ENCODE data around the gene PRDX6. TPM values are rescaled to one million over a fixed set of nuclear protein-coding genes. Genes with fewer than 3 reads are reported as not detected.
"Not testable (repeated sequence)": the region's sequence is repeated elsewhere in the genome, so short reads cannot be mapped to it uniquely, and the experiment has no call there.

Gene PRDX6
- total RNA-seq (2014; rRNA removed; shearing (Covaris generic)): 546 and 627 TPM in 2 replicates

DNA sequence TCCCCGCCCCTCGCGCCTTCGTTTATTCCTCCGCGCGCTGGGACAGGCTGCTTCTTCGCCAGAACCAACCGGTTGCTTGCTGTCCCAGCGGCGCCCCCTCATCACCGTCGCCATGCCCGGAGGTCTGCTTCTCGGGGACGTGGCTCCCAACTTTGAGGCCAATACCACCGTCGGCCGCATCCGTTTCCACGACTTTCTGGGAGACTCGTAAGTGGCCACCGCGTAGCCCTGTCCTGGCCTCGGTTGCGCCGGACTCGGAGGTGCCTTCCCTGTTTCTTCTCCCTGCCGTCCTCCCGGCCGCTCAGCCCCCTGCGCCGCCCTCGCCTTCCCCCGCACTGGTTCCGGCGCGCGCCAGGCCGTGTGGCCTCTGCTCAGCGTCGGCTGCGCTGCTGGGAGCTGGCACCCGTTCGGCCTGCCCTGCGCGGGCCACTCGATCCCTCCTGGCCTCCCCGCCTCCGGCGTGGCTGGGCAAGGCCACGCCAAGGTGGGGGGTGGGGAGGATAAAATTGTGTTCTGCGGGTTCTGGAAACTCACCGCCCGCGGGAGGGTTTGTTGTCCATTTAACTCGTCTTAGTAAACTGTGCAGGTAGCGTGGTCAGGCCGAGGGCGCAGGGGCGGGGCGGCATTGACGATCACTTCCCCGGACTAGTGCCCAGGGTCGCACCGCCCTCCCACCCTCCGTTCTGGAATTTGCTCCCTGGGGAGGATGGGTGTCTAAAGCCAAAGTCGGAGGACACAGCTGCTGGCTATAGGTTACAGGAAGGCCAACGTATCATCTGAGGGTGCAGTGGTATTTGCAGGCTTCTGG is at the start of gene PRDX6:
Gene PRDX6 (plus strand): TSS at position 50 of the 808 bp plus-strand sequence. CDS start 63 bp downstream, at position 113.
- DNase-seq (ENCODE audit: low read depth): no peak

GRCh38 chr1:173429471-173430402 is 47.4 kb upstream of the PRDX6 start:
- DNase-seq (ENCODE audit: low read depth): peak; percentile 91

DNA sequence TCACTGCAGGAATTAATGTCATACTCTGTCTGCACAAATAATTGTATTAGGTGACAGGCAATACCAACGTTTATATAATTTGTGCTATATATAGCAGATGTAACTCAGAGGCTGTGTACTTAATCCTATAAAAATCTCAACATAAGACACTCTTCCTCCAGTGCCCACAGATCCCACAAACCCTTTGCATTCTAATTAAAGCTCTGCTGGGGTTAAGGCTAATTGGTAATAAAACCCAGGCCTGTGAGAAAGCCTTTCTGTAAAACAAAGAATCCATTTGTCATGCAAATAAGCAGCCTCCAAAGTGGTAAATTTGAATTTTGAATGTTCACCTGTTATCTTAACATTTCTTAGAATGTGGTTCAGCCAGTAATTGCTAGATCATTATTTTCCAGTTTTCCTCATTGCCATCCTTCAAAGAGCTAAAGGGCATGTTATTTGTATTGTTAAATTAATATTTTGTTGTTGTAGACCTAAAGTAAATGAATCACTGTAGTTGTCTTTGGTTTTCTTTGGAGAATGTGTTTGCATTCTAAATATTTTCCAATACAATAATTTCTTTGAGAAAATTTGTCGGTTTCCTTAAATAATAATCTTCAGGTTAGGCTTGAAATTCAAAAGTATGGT is 46.3 kb upstream of the PRDX6 start:
- no peak for DNase-seq (ENCODE audit: low read depth)

- peak; percentile 86 for DNase-seq (ENCODE audit: low read depth)
Observed at GRCh38 chr1:173431304-173432045, 45.7 kb upstream of the PRDX6 start.

GRCh38 chr1:173432331-173432730 is 44.8 kb upstream of the PRDX6 start:
- no peak for DNase-seq (ENCODE audit: low read depth)

GRCh38 chr1:173433751-173434326 is 43.3 kb upstream of the PRDX6 start:
- DNase-seq (ENCODE audit: low read depth): no peak

- DNase-seq (ENCODE audit: low read depth): no peak
Observed at GRCh38 chr1:173436841-173437428, 40.2 kb upstream of the PRDX6 start.

- DNase-seq (ENCODE audit: low read depth): no peak
Observed at GRCh38 chr1:173438675-173439074, 38.5 kb upstream of the PRDX6 start.

DNA sequence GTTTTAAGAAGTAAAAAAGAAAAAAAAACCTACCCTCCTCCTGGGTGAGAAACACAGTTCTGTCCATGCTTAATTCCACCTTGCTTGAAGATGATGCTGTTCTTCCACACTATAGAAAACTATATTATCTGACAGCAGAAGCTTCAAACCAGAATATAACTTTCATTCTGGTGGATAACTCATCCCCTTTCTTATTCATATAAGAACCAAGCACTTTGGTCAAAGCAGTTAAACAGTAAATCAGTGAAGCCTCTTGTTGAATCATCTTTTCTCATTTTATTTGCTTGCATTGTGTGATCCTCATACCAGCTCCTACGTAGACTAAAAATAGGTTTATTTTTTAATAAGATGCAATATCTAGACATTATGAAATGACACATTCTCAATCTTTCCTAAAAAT is 36.7 kb upstream of the PRDX6 start:
- DNase-seq (ENCODE audit: low read depth): no peak

DNA sequence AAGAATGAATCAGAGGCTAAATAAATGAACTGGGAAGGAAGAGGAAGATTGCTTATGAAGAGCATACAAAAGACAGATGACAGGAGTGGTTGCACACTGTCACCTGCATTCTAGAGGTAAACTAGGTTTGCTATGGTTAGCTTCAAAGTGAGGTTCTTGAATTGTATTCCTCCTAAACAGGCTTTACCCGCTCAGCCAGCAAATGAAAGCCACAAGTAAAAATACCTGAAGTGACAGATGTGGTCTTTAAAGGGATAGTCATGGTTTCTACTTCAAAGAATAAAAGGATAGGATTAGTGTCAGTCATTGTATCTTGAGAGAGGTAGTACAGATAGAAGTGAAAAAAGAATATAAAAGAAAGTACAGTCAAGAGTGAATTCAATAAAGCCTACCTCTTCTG is 32.4 kb upstream of the PRDX6 start:
- no peak for DNase-seq (ENCODE audit: low read depth)

DNA sequence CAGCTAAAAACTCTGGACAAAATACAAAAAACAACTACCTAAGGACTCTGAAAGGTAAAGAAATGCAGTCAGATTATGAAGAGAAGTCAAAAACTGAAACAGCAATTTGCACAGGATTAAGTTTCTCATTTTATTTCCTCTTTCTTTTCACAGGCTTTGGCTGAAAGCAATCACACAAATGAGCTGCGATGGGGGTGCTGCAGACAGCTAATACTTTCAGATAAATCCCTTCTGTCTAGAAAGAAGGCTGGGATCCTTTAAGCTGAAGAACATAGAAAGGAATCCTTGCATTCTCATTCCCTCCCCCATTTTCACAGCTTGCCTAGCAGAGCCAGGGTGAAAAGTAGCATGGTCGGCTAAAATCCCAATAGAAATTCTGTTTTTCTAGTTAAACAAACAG is 32.0 kb upstream of the PRDX6 start:
- no peak for DNase-seq (ENCODE audit: low read depth)

DNA sequence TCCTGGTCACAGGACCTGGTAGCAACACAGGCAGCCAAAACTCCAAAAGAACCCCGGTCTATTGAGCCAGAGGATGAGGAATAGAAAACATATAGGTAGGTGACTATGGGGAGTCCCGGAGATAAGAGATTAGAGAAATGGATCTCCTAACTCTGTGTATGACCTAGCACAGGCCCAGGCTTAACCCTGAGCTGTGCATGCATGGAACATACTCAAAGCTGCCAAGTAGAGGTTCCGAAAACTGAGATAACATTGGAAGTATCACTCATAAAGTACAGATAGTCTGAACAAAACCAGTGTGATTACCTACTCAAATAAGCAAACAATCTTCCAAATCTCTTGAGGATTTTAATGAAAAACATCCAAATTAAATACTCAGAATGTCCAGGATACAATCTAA is 31.5 kb upstream of the PRDX6 start:
- no peak for DNase-seq (ENCODE audit: low read depth)

DNA sequence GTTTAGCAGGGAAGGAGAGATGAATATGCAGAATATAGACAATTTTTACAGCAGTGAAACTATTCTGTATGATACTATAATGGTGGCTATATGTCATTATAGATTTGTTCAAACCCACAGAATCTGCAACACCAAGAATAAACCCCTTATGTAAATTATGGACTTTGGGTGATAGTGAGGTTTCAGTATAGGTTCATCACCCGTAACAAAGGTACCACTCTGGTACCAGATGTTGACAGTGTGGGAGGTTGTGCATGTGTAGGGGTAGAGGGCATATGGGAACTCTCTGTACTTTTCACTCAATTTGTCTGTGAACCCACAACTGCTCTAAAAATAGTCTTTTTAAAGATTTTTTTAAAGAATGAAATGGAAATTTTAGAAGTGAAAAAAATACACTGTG is 29.9 kb upstream of the PRDX6 start:
- DNase-seq (ENCODE audit: low read depth): no peak

DNA sequence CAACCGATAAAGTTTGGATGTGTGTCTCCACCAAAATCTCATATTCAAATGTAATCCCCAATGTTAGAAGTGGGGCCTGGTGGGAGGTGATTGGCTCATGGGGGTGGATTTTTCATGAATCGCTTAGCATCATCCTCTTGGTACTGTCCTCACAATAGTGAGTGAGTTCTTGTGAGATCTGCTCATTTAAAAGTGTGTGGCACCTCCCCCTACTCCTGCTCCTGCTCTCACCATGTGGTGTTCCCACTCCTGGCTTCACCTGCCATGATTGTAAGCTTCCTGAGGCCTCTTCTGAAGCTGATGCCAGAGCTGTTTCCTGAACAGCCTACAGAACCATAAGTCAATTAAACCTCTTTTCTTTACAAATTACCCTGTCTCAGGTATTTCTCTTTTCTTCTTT is 28.2 kb upstream of the PRDX6 start:
- DNase-seq (ENCODE audit: low read depth): no peak

DNA sequence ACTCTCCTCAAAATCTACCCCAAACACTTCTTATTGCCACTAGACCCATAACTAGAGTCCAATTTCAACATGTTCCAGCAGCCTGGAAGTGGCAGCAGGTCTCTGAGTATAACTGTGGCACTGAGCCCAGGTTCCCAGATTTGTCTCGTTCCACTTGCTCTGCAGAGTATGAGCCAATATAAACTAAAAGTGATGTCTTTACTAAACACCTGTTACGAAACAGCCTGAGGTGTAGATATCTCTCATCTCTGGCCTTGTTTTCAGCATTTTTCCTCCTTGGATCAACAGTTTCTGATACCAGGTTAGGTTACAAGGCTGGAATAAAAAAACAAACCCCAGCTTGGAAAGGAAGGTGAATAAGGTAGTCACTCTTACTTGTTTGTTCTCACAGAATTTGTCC is 25.2 kb upstream of the PRDX6 start:
- DNase-seq (ENCODE audit: low read depth): no peak

GRCh38 chr1:173453982-173454381 is 23.2 kb upstream of the PRDX6 start:
- DNase-seq (ENCODE audit: low read depth): no peak

DNA sequence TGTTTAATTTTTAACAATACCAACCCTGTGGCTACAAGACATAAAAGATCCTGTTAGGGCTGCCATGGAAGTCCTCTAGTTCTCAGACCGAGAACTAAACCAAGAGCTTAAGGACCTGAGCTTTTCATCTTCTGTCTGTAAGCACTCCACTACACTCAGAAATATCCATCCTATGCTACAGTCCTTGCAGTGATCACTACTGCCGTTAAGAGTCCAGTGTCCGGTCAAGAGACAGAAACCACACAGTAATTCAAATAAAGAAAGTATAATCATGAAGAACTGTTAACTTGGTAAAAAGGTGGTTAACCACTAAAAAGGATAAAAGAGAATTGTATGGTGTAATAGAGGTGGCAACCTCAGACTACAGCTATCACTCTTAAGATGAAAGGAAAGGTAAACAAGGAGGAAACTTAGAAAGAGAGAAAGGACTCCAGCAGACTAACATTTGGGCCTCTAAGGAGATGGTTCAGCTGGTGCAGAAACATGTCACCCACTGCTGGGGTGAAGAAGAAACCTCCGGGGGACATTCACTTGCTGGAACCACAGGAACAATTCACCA is 22.1 kb upstream of the PRDX6 start:
- no peak for DNase-seq (ENCODE audit: low read depth)

GRCh38 chr1:173459885-173460284 is 17.2 kb upstream of the PRDX6 start:
- DNase-seq (ENCODE audit: low read depth): no peak

- not testable (repeated sequence) for DNase-seq (ENCODE audit: low read depth)
Observed at GRCh38 chr1:173462666-173463065, 14.5 kb upstream of the PRDX6 start.

DNA sequence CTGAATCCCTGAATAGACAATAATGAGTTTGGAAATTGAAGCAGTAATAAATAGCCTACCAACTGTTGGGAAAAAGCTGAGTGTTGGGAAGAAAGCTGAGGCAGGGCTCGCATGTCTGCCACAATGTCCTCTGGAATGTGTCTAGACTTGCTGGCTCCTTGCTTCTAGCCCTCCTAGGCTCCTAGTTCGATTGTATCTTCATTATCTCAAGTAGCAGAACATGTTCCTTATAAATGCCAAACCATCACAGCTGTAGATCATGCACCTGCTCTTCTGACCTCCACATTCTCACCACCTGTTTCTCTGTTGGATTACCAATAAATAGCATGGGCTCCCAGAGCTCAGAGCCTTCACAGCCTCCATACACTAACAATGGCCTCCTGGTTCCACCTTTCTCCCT is 12.9 kb upstream of the PRDX6 start:
- not testable (repeated sequence) for DNase-seq (ENCODE audit: low read depth)

Data from Daoy (cell line).